Astrocyte of the spinal cord (primary cell): Measurements from ENCODE around the gene TXNIP.

Experiments used
- DNase-seq: peaks from one replicate; pipeline ENCODE4 v3.0.0; 2011; ENCODE audit warnings: low read depth, low spot score
- H3K4me3 ChIP-seq: 2 replicates; pipeline ENCODE4 v1.5.1; 2011; ENCODE audit warnings: low read depth, mild to moderate bottlenecking, low read length, moderate library complexity
- CTCF ChIP-seq: IDR thresholded peaks from 2 replicates; pipeline ENCODE4 v1.5.1; 2012; ENCODE audit warnings: low read depth, mild to moderate bottlenecking, low read length, inconsistent platforms
- in situ Hi-C: cut with HindIII; loops from 2 replicates; pipeline ENCODE4 v1.10.0; 2017; ENCODE audit warnings: low sequenced_read_pairs

TXNIP gene

DNA sequence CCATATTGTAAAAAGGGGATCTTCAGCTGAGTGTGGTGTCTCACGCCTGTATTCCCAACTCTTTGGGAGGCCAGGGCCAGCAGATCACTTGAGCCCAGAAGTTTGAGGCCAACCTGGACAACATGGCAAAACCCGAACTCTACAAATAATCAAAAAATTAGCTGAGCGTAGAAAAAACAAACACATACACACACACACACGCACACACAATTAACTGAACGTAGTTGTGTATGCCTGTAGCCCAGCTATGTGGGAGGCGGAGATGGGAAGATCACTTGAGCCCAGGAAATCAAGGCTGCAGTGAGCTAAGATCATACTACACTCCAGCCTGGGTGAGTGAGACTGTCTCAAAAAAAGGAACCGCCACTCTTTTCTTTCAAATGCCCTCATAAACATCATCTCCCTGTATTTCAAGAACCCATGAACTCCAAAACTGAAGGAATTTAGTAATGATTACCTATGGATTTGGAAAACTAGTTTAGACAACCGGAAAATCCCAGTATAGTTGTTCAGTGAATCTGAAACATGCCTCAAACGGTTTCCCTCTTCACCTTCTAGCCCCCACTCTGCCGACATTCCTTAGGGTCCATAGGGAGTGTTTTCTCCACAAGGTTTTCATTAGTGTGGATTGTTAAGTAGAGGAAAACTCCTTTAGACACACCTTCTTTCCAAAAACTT, 4.5 kb downstream of the TXNIP start:
- no peak for TF ChIP-seq CTCF
- DNase-seq: no peak

DNA sequence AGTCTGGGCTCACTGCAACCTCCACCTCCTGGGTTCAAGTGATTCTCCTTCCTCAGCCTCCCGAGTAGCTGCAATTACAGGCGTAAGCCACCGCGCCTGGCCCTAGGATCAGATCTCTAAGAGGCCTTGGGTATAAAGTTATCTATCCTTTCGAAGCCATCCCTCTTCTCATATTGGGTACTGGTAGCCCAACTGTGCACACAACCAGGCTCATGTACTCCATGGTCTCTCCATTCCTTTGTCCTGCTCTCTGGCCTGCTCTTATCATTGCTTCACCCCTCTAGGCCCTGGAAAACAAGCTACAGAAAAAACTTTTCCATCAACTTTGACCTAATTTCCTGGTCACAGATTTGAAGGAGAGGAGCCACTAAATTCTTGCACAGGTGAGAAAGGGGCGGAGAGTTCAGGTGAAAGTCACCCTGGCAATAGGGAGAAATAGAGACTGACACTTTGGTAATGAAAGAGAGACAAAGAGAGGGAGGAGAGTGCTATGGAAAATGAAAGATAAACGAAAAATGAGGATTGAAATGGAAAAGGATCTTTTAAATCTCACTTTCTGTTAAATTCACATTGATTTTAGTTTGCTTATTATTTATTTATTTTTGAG, 6.0 kb downstream of the TXNIP start:
- no peak overlapping the region for H3K4me3 ChIP-seq
- in situ Hi-C loops: no loop called here
- no peak for TF ChIP-seq CTCF
- no peak for DNase-seq

More for the DNA sequence above, 4.5 kb downstream of the TXNIP start:
- in situ Hi-C loops: no loop called here
- H3K4me3 ChIP-seq: no peak overlapping the region

DNA sequence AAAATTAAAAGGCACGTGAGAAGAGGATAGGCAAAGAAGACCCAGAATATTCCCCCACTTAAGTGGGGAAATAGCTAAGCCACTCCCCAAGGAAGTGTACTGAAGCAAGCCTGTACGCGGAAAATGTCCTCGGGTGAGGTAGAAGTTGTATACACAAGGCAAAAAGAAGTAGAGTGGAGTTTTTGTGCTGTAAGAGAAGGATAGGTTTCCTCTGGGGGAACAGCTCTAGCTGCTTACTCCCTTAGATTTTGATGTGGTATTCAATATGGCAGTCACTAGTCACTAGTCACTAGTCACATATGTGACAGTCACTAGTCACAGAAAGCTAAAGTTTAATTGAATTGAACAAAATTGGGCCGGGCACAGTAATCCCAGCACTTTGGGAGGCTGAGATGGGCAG, 7.6 kb downstream of the TXNIP start:
- no peak for TF ChIP-seq CTCF
- DNase-seq: no peak
- no peak overlapping the region for H3K4me3 ChIP-seq
- in situ Hi-C loops: no loop called here

- in situ Hi-C loops: no loop called here
- no peak for DNase-seq
- H3K4me3 ChIP-seq: no peak overlapping the region
- no peak for TF ChIP-seq CTCF
Observed at GRCh38 chr1:145987926-145988325, 8.5 kb downstream of the TXNIP start.

DNA sequence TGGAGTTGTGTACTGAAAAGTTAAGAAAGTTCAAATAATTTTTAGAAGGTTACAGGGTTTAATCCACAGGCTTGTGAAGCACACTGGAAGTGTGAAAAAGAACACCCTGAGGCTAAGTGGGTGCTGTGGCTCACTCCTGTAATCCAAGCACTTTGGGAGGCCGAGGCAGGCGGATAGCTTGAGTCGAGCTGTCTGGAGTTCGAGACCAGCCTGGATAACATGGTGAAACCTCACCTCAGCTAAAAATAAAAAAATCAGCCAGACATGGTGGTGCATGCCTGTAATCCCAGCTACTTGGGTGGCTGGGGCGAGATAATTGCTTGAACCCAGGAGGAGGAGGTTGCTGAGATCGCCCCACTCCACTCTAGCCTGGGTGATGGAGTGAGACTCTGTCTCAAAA, 9.8 kb downstream of the TXNIP start:
- H3K4me3 ChIP-seq: no peak overlapping the region
- in situ Hi-C loops: no loop called here
- no peak for DNase-seq
- no peak for TF ChIP-seq CTCF

DNA sequence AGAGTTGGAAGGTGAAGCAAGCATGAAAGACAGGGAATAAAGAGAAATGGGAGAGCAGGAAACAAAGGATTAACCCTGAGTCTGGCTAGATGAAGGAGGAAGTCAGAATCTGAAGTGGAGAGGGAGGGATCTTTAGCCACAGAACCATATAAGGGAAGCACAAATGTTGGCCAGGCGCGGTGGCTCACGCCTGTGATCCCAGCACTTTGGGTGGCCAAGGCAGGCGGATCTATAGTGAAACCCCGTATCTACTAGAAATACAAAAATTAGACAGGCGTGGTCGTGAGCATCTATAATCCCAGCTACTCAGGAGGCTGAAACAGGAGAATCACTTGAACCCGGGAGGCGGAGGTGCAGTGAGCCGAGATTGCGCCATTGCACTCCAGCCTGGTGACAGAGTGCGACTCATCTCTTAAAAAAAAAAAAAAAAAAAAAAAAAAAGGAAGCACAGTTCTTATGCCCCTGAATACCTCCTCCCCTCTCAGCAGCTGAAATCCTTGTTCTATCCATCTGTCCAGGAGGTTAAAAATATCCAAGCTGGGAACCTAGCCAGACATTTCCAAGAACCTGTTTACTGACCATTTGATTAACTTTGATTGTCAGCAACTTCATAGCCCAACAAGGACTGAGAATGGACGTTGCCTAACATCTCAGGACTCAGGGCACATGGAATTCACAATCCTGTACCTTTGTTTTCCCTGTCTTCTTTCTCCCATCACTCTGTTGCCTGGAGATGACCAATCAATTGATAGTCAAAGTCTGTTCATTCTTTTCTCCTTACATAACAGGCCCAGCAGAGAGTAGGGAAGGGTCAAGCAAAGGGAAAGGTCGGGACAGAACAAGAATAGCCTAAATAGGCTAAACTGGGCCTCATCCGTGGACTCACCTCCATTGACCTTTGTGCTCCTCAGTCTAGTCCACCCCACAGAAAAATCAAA, 10.6 kb downstream of the TXNIP start:
- DNase-seq: peak; percentile 55
- TF ChIP-seq CTCF: no peak
- no peak overlapping the region for H3K4me3 ChIP-seq
- in situ Hi-C loops: no loop called here
